Upper lobe of right lung (tissue), 1 donor: ENCODE data around the gene TRIML1. TPM values are rescaled to one million over a fixed set of nuclear protein-coding genes. Genes with fewer than 3 reads are reported as not detected.

Experiments
- ATAC-seq: fragments of 200-7000 bp; cut with Tn5 transposase; one replicate; pipeline ENCODE4 v1.9.1; 2020; ENCODE audit warnings: mild to moderate bottlenecking, moderate library complexity
- DNase-seq: peaks from one replicate; pipeline ENCODE4 v3.0.0-alpha.2; 2020
- H3K27ac ChIP-seq: fragments of 200-600 bp; one replicate; pipeline ENCODE4 v1.8.0; 2022
- H3K27me3 ChIP-seq: fragments of 200-600 bp; one replicate; pipeline ENCODE4 v1.8.0; 2022; ENCODE audit warnings: mild to moderate bottlenecking
- H3K36me3 ChIP-seq: fragments of 200-600 bp; one replicate; pipeline ENCODE4 v1.8.0; 2022
- H3K4me1 ChIP-seq: fragments of 200-600 bp; one replicate; pipeline ENCODE4 v1.8.0; 2022
- H3K4me3 ChIP-seq: fragments of 200-600 bp; one replicate; pipeline ENCODE4 v1.8.0; 2022; ENCODE audit warnings: mild to moderate bottlenecking
- H3K9me3 ChIP-seq: fragments of 200-600 bp; one replicate; pipeline ENCODE4 v1.8.0; 2022
- CTCF ChIP-seq: fragments of 200-600 bp; IDR thresholded peaks from one replicate; pipeline ENCODE4 v1.8.0; 2022; ENCODE audit warnings: antibody characterized with exemption
- intact Hi-C: fragments of 100-400 bp; cut with DNase I; formaldehyde crosslinking; loops from one replicate; pipeline ENCODE4 v1.11.0; 2022
- long read RNA-seq: library from polyadenylated mRNA; unstranded; transcript quantifications from one replicate; pipeline ENCODE4 v2.0.0, GENCODE V29; 2021
- total RNA-seq: library from RNA; stranded (reverse); fragmentation: NEBNext Ultra II Directional; extraction: Animal tissue kit (Norgen Biotek cat#: 25700); gene quantifications from one replicate; pipeline ENCODE4 v1.2.1, GENCODE V29; 2021
- donor health status: DM: no; HTN: yes; CAD: no; lungs with severe emphysema.

The TRIML1 gene
- not detected for total RNA-seq
- long read RNA-seq: 0 reads

- Histone ChIP-seq H3K27ac (no peak within 1 kb of the TSS), H3K4me1 (no peaks in the 10 kb centered on the region), H3K36me3 (no peaks in the 10 kb centered on the region), H3K9me3 (no peaks in the 10 kb centered on the region), H3K27me3 (no peaks in the 10 kb centered on the region), H3K4me3 (no peak within 1 kb of the TSS)
- DNase-seq (no peak), ATAC-seq (no peak)
- intact Hi-C loops: no loop called here
- no peak for TF ChIP-seq CTCF
These were observed at the start of gene TRIML1 for GRCh38 chr4:188139141-188139540. Gene TRIML1, plus strand, starts transcription at chr4:188139441. Its CDS starts 118 bp downstream, at chr4:188139559.

- no peak for DNase-seq
- Histone ChIP-seq H3K4me1 (no peaks in the 10 kb centered on the region), H3K27ac (no peak overlapping the region), H3K27me3 (no peaks in the 10 kb centered on the region), H3K4me3 (no peak overlapping the region), H3K36me3 (no peaks in the 10 kb centered on the region), H3K9me3 (no peaks in the 10 kb centered on the region)
- no peak for ATAC-seq
- no peak for TF ChIP-seq CTCF
- intact Hi-C loops: no loop called here
These were observed 46.4 kb upstream of the TRIML1 start for GRCh38 chr4:188092824-188093223.

- Histone ChIP-seq H3K9me3 (no peaks in the 10 kb centered on the region), H3K4me1 (no peaks in the 10 kb centered on the region), H3K36me3 (no peaks in the 10 kb centered on the region), H3K27ac (no peak overlapping the region), H3K4me3 (no peak overlapping the region), H3K27me3 (no peaks in the 10 kb centered on the region)
- DNase-seq (no peak), ATAC-seq (no peak)
- intact Hi-C loops: no loop called here
- TF ChIP-seq CTCF: no peak
These were observed 32.8 kb upstream of the TRIML1 start for GRCh38 chr4:188106454-188106853.

- intact Hi-C loops: no loop called here
- no peaks in the 10 kb centered on the region for H3K9me3 ChIP-seq
- no peaks in the 10 kb centered on the region for H3K36me3 ChIP-seq
- H3K27me3 ChIP-seq: no peaks in the 10 kb centered on the region
- H3K27ac ChIP-seq: no peak overlapping the region
- no peak for DNase-seq
- H3K4me1 ChIP-seq: no peaks in the 10 kb centered on the region
- no peak for ATAC-seq
- no peak overlapping the region for H3K4me3 ChIP-seq
- TF ChIP-seq CTCF: no peak
These were observed 31.1 kb upstream of the TRIML1 start for GRCh38 chr4:188107931-188108843.

- intact Hi-C loops: no loop called here
- ATAC-seq: no peak
These were observed 30.0 kb upstream of the TRIML1 start, which contains the start of gene TRIML2 for GRCh38 chr4:188109157-188109755. Gene TRIML2, minus strand, starts transcription at chr4:188109603. Its CDS starts 4,235 bp downstream, at chr4:188105368.

More at GRCh38 chr4:188109157-188109755, 30.0 kb upstream of the TRIML1 start, which contains the start of gene TRIML2:
- no peaks in the 10 kb centered on the region for H3K9me3 ChIP-seq
- H3K36me3 ChIP-seq: no peaks in the 10 kb centered on the region
- no peaks in the 10 kb centered on the region for H3K4me1 ChIP-seq
- no peak within 1 kb of the TSS for H3K4me3 ChIP-seq
- DNase-seq: no peak
- no peak within 1 kb of the TSS for H3K27ac ChIP-seq
- H3K27me3 ChIP-seq: no peaks in the 10 kb centered on the region
- no peak for TF ChIP-seq CTCF
